ENCODE results near the gene MRTFA.

GRCh38 chr22:40624770-40625169 lies 11.7 kb downstream of the MRTFA start:
- TF ChIP-seq CTCF (IDR thresholded peaks at IDR 0.05), result no peak
- TF ChIP-seq EZH2 (IDR thresholded peaks at IDR 0.05), result no peak
